Activated naive CD8-positive, alpha-beta T cell treated with anti-CD3 and anti-CD28 coated beads, Interleukin-2, amount 50 U/mL, for 16 hours (primary cell): ENCODE data around the gene KIRREL3.

ENCODE experiments used
- DNase-seq: peaks from one replicate; pipeline ENCODE4 v3.0.0-alpha.2; 2020; ENCODE audit warnings: low read depth, low spot score

Gene KIRREL3

GRCh38 chr11:126914941-126915340 lies 85.6 kb downstream of the KIRREL3 start:
- no peak for DNase-seq

DNA sequence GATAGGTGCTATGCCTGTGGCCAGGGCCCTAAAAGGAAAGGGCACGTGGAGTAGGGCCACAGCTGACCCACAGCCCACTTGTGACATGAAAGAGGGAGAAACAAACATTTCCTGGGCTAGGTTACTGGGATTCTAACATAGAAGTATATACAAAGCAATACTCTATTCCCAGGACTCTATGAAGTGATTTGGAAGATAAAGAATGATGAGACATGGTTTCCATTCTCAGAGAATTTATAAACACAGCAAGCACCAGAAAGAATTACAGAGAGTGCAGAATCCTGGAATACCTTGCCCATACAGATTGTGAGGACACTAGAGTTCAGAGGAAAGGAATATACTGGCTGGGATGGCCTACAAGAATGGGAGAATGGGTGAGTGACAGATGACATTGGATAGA lies 86.4 kb downstream of the KIRREL3 start:
- DNase-seq: no peak

DNA sequence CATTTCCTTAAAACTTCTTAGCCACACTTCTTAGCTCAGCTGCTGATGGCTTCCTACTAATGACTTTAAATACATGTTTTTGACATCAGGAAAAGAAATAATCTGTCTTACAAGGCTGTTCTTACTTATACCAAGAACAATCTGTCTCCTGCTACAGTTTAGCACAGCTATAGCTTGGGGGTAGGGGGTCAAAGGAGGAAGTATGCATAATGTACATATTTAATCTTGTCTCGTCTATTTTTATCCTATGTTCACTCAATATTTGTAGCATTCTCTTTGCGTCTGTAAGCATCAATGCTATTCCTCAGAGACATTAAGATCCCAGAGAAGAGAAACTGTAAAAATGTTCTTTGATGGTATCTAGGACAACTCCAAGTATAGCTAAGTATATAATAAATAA lies 96.0 kb downstream of the KIRREL3 start:
- no peak for DNase-seq

GRCh38 chr11:126901783-126902182 lies 98.8 kb downstream of the KIRREL3 start:
- no peak for DNase-seq

DNA sequence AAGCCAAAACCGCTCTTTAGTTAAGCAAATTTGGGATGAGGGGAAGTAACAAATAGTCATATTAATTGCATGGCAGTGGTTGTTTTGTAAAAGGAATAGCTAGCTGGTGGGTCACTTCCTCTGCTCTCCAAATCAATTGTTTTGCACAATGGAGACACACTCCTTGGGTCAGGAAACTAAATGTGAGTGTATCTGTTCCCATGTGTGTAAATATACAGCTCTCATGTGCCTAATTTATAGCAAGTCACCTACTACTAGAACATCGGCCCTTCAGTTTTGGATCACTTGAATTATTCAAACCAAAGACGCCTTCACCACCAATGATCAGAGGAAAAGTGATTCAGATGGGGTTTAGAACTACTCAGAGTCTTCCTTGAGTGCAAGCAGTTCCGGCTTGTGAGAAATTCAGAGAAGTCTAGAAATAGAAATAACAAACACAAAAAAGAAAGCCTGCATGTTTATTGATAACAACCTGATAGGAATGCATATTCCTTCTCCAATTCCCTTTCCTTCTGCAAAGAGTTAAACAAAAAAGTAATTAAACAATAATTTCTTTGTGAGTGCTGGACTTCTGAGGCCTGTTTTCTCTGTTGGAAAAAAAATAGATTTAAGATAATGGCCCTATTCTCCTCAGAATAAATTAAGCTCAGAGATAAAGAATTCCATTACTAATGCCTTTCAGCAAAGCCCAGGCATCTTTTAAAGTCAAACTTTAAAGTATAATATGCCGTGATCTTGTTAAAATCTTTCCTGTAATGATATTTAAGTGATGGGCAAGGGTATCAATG lies 100.4 kb downstream of the KIRREL3 start:
- no peak for DNase-seq

GRCh38 chr11:126898802-126899201 lies 101.8 kb downstream of the KIRREL3 start:
- DNase-seq: no peak

DNA sequence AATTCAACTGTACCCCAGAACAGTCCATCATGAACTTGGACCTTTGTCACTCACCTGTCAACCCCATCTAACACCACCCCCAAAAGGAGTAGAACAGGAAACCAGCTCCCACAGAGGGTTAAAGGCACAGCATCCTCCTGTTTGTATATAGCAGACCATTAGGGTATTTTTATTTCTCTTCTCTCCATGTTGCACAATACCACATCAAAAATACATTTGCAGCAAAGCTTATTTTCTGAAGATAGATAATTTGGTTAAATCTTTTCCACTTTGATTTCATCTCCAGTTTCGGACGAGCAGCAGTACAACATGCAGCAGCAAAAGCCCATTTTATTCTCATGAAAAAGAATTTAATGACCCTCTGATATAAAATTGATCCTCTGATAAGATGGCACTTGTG lies 103.1 kb downstream of the KIRREL3 start:
- DNase-seq: no peak

DNA sequence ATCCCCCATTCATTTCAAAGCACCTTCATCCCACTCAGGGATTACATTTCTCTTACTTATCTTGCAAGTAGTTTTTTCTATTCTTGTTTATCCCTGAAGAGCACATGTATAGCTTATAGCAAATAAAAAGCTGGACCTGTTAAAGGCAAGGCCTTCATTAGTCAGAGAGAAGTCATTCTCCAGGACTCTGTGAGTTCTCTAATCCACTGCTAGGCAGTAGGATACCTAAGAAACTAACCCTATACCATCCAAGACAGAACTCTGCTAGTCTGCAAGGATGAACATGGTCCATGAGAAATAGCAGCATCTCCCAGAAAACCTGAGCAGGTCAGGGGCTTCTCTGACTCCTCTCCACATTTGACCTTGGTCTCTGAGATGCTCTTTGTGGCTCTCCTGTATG lies 104.5 kb downstream of the KIRREL3 start:
- no peak for DNase-seq

GRCh38 chr11:126893796-126894195 lies 106.8 kb downstream of the KIRREL3 start:
- DNase-seq: no peak

GRCh38 chr11:126892756-126893155 lies 107.8 kb downstream of the KIRREL3 start:
- DNase-seq: no peak

- no peak for DNase-seq
These were observed 108.9 kb downstream of the KIRREL3 start for GRCh38 chr11:126891556-126892217.

GRCh38 chr11:126890561-126890960 lies 110.0 kb downstream of the KIRREL3 start:
- no peak for DNase-seq

DNA sequence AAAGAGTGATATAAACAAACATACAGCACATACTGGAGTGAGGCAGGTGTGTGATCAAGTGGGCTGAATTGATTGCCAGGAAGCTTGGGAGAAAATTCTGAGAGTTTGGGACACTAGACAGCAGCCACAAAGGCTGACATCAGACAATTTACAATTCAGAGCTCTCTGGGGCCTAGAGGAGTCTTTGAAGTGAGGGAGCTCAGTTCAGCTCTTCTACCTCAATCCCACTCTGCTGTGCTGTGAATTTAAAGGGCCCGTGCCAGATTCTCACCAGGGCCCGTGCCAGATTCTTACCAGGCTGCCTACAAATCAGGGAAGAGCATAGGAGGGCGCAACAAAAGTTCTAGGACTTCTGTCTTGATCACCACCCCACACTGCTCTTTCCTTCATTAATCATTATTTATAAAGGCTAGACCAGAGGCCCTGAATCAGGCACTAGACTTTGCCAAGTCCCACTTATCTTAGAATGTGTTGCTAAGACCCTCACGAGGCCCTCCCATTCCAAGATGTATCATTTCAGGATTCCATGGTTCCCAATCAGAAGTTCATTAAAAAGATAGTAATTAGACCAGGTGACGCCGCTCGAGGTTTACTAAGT lies 112.4 kb downstream of the KIRREL3 start:
- no peak for DNase-seq

GRCh38 chr11:126886636-126887035 lies 113.9 kb downstream of the KIRREL3 start:
- DNase-seq: no peak

DNA sequence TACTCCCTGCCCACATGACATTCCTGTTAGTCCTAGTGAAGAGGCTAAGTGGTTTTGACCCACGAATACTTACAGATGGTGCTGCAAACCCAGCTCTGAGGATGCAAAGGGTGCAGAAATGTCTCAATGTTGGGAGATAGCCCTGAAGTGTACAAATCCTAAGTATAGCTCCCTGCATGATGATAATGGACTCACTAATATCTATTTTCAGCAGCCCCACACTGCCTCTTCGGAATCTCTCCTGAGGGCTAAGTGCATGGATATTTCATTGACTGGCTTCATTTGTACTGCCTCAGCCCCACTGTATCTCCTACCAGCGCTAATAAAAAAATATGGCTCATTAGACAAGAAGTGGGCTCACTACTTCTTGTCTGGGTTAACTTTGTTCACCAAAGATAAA lies 114.5 kb downstream of the KIRREL3 start:
- DNase-seq: no peak

GRCh38 chr11:126884594-126884993 lies 116.0 kb downstream of the KIRREL3 start:
- no peak for DNase-seq

DNA sequence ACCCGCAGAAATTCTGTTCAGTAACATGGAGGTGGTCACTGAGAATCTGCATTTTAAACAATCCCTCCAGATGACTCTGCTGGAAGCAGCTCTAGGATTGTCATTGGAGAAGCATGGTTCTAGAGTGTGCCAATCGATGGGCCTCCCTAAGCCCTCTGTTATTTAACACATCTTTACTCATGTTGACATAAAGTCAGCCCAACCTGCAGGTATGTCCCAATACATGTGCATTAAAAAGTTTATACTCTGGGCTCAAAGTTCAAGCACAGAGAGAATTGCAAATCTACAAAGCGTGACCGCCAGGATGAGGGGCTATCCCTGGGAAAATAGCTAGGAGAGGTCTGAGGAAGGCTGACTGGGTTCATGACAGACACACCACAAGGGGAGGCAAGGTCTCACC lies 116.4 kb downstream of the KIRREL3 start:
- no peak for DNase-seq

GRCh38 chr11:126880872-126881271 lies 119.7 kb downstream of the KIRREL3 start:
- DNase-seq: no peak

GRCh38 chr11:126879516-126879915 lies 121.1 kb downstream of the KIRREL3 start:
- DNase-seq: no peak

- no peak for DNase-seq
These were observed 121.6 kb downstream of the KIRREL3 start for GRCh38 chr11:126878913-126879482.

DNA sequence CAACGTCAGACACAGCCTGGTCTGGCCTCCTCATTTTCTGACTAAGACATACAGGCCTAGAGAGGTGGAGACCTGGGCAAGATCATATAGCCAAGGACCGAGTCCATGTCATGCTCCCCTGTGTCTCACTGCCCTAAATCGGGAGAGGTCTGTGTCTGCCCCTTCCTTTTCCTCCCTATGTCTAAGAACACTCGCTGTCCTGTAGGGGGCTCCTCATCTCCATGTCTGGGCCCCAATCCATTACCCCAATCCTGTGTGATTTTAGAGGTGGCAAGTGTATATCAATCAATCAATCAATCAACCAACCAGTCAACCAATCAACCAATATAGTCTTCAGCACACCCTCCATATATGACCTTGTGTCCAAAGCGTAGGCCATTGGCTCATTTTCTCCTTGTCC lies 125.7 kb downstream of the KIRREL3 start:
- no peak for DNase-seq

DNA sequence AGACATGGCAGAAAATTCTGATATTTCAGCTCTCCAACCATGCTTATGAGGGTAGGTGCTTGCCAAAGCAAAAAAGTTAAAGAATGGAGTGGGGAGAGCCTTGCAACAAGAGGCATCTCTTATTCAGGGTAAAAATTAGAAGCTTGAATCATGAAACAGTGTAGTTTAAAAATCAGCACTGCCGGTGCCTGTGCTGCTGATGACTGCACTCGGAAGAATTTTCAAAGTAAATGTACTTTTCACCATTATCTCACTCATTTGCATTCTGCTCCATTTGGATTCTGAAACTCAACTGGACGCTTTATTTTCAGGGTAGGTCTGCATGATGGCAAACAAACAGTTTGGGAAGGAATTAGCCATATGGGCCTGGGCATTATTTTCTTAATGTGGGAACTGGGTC lies 126.3 kb downstream of the KIRREL3 start:
- no peak for DNase-seq

DNA sequence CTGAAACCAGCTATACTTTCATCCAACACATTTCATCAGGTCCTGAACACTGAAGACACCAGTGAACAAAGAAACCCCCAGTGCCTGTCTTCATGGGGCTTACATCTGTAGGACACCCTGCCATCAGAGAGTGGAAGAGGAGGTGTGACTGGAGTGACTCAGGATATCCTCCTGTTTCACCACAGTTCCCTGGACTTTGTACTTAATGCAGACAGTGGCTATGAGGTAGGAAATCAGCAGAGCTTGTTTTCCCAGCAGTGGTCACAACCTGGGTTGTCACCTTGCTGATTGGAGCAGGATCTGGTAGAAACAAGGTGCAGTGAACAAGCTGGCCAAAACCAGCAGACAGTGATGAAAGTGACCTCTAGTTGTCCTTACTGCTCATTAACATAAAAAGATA lies 128.8 kb downstream of the KIRREL3 start:
- no peak for DNase-seq
